Fibroblast of the aortic adventitia (primary cell): Measurements from ENCODE around the gene PNPLA5. TPM values are rescaled to one million over a fixed set of nuclear protein-coding genes. Genes with fewer than 3 reads are reported as not detected.

Experiments used
- DNase-seq: peaks from one replicate; pipeline ENCODE4 v3.0.0-alpha.2; 2010; ENCODE audit warnings: low read depth
- H3K4me3 ChIP-seq: 2 replicates; pipeline ENCODE4 v1.5.1; 2011; ENCODE audit warnings: low read depth, mild to moderate bottlenecking, control low read depth, low read length, moderate library complexity
- CTCF ChIP-seq: IDR thresholded peaks from 2 replicates; pipeline ENCODE4 v1.5.1; 2011; ENCODE audit warnings: mild to moderate bottlenecking, low read length, control low read depth, inconsistent platforms; ENCODE audit not compliant: insufficient read depth
- total RNA-seq: library from RNA; depleted of rRNA; stranded (reverse); fragments of >200 nt; gene quantifications from 2 replicates; pipeline ENCODE4 v1.2.3, GENCODE V29; 2012; ENCODE audit warnings: low replicate concordance

The PNPLA5 gene
- total RNA-seq, 1 donor, result not detected

GRCh38 chr22:43881091-43882061 lies 10.4 kb downstream of the PNPLA5 start:
- no peak for DNase-seq
- no peak overlapping the region for H3K4me3 ChIP-seq
- no peak for TF ChIP-seq CTCF

GRCh38 chr22:43880541-43880991 lies 11.2 kb downstream of the PNPLA5 start:
- no peak for TF ChIP-seq CTCF
- no peak overlapping the region for H3K4me3 ChIP-seq
- no peak for DNase-seq

- DNase-seq, result no peak
- no peak overlapping the region for H3K4me3 ChIP-seq
- TF ChIP-seq CTCF, result no peak
Observed at GRCh38 chr22:43879901-43880540, 11.8 kb downstream of the PNPLA5 start.

DNA sequence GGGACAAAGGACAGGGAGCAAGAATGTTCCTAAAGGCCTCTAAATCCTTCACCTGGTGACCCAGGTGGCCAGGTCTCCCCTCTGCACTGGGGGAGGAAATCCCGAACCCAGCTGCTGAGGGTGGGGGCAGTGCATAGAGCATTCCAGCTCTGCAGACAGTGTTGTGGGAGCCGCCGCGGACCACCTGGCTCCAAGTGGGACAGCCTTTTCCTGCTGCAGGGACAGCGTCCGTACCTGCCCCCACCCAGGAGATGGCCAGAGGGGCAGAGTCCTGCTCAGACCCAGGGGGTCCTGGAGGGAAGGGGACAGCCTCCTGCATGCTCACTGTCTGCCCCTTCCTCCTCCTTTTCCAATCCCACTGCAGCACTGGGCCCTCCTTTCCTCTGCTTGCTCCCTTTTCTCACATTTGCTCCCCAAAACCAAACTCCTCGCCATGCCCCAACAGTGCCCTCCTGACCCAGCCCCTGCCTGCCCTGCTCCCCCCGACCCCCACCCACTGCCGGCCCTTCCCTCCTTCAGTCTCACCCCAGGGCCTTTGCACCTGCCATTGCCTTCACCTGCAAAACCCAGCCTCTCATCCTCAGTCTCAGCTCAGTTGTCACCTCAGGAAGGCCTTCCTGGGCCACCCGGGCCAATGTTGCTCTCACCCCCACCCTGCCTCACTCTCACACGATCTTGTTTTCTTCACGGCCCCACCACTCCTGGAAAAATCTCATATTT lies 12.8 kb downstream of the PNPLA5 start:
- H3K4me3 ChIP-seq, result no peak overlapping the region
- DNase-seq, result no peak
- no peak for TF ChIP-seq CTCF

DNA sequence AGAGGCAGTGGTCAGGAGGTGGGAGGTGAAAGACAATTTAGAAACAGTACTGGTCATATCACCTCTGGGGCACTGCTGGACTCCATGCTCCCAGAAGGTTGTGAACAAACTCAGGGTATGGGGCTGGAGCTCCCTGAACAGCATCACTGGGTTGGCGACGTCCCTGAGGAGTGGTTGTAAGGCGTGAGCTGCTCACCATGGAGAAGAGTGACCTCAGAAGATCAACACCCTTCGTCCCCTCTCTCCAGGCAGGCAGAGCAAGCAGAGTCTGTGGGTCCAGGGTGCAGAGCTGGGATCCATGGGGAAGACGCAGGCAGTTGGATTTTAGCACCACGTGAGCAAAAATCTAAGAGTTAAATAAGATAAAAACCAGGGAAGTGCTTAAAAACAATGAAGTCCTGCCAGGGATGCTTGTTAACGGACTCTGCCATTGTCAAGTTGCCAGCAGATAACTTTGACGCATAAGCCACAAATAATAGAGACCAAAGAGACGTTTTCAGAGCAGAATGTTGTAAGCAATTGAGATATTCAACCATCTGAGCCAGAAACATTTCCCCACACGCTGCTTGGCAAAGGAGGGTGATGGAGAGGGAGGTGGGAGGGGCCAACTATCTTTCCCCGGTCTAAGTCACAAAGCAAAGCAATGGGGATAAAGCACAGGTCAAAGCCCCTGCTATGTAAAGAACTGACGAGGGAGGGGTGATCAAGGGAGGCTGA lies 13.6 kb downstream of the PNPLA5 start:
- DNase-seq, result peak; percentile 94

More for the DNA sequence above, 13.6 kb downstream of the PNPLA5 start:
- no peak overlapping the region for H3K4me3 ChIP-seq
- no peak for TF ChIP-seq CTCF
